Stimulated activated naive CD8-positive, alpha-beta T cell treated with anti-CD3 and anti-CD28 coated beads, Interleukin-15, Interleukin-2, amounts not matched to agents 100 U/mL and 50 U/mL, for 24 hours (primary cell): ENCODE results near the gene GRIA4.
"Not testable (repeated sequence)": the region's sequence is repeated elsewhere in the genome, so short reads cannot be mapped to it uniquely, and the experiment has no call there.

Experiments used
- ATAC-seq: fragments of 150-1000 bp; cut with Tn5 transposase; one replicate; pipeline ENCODE4 v1.10.0; 2021
- DNase-seq: peaks from one replicate; pipeline ENCODE4 v3.0.0; 2021

The GRIA4 gene

GRCh38 chr11:105719073-105719822, 109.4 kb downstream of the GRIA4 start:
- peak; percentile 49 for ATAC-seq

GRCh38 chr11:105720096-105720495, 110.2 kb downstream of the GRIA4 start:
- no peak for ATAC-seq

More at GRCh38 chr11:105719073-105719822, 109.4 kb downstream of the GRIA4 start:
- no peak for DNase-seq

GRCh38 chr11:105723269-105723668, 113.4 kb downstream of the GRIA4 start:
- ATAC-seq, result no peak
- DNase-seq, result no peak

More at GRCh38 chr11:105720096-105720495, 110.2 kb downstream of the GRIA4 start:
- DNase-seq, result no peak

- no peak for DNase-seq
- ATAC-seq, result no peak
These were observed 122.7 kb downstream of the GRIA4 start for GRCh38 chr11:105732611-105733010.

- ATAC-seq, result no peak
- DNase-seq, result no peak
These were observed 124.6 kb downstream of the GRIA4 start for GRCh38 chr11:105734426-105734825.

- no peak for DNase-seq
These were observed 128.4 kb downstream of the GRIA4 start for GRCh38 chr11:105738251-105738650.

GRCh38 chr11:105738986-105739795, 129.3 kb downstream of the GRIA4 start:
- DNase-seq (no peak), ATAC-seq (no peak)

More at GRCh38 chr11:105738251-105738650, 128.4 kb downstream of the GRIA4 start:
- ATAC-seq, result no peak

GRCh38 chr11:105740164-105740903, 130.5 kb downstream of the GRIA4 start:
- ATAC-seq (no peak), DNase-seq (no peak)

GRCh38 chr11:105741488-105742020, 131.7 kb downstream of the GRIA4 start:
- ATAC-seq, result no peak
- DNase-seq, result no peak

GRCh38 chr11:105754260-105754659, 144.4 kb downstream of the GRIA4 start:
- DNase-seq (no peak), ATAC-seq (no peak)

- DNase-seq (no peak), ATAC-seq (no peak)
These were observed 144.8 kb downstream of the GRIA4 start for GRCh38 chr11:105754716-105755115.

- ATAC-seq (no peak), DNase-seq (no peak)
These were observed 147.2 kb downstream of the GRIA4 start for GRCh38 chr11:105757107-105757506.

GRCh38 chr11:105763594-105763993, 153.7 kb downstream of the GRIA4 start:
- no peak for ATAC-seq
- no peak for DNase-seq

- no peak for DNase-seq
- ATAC-seq, result no peak
These were observed 158.1 kb downstream of the GRIA4 start for GRCh38 chr11:105767931-105768330.

GRCh38 chr11:105769627-105770026, 159.8 kb downstream of the GRIA4 start:
- DNase-seq (no peak), ATAC-seq (no peak)

GRCh38 chr11:105773452-105773851, 163.6 kb downstream of the GRIA4 start:
- DNase-seq, ATAC-seq: not testable (repeated sequence)

- ATAC-seq (no peak), DNase-seq (no peak)
These were observed 165.0 kb downstream of the GRIA4 start for GRCh38 chr11:105774899-105775298.

GRCh38 chr11:105780781-105781525, 171.1 kb downstream of the GRIA4 start:
- no peak for DNase-seq
- no peak for ATAC-seq

GRCh38 chr11:105781807-105782206, 171.9 kb downstream of the GRIA4 start:
- DNase-seq (no peak), ATAC-seq (no peak)

- no peak for DNase-seq
- no peak for ATAC-seq
These were observed 173.3 kb downstream of the GRIA4 start for GRCh38 chr11:105783216-105783615.

- ATAC-seq, DNase-seq: not testable (repeated sequence)
These were observed 176.0 kb downstream of the GRIA4 start for GRCh38 chr11:105785850-105786249.
